ENCODE data around the gene SWT1. TPM values are rescaled to one million over a fixed set of nuclear protein-coding genes. Genes with fewer than 3 reads are reported as not detected.

The SWT1 gene
- total RNA-seq, 3 donors from 2014 or later: 5.4 to 7.7 (median 5.7) TPM

DNA sequence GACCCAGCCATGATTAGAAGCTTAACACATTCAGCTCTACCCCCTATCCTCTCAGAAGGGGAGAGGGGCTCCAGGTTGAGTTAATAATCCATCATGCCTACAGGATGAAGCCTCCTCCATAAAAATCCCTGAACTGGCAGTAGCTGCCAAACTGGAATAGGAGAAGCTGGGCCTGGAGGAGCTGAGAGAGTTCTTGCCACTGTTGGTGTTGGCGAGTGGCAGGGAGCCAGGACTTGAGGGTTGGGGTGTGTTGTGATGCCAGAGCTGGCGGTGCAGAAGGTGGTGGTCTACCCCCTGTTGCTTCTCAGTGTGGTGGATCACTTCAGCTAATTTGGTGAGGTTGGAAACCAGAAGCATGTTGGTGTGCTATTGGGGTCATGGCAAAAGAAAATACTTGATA is 123.6 kb downstream of the SWT1 start:
- H3K4me3 ChIP-seq: no peak overlapping the region
- no peak for ATAC-seq
- DNase-seq: no peak
- TF ChIP-seq CTCF (IDR thresholded peaks at IDR 0.05): no peak
- H3K36me3 ChIP-seq (ENCODE audit: low read depth): no peaks in the 10 kb centered on the region
- H3K9me3 ChIP-seq: no peaks in the 10 kb centered on the region
- no peaks in the 10 kb centered on the region for H3K4me1 ChIP-seq (ENCODE audit: low read depth)
- intact Hi-C loops (cut with DNase I, micrococcal nuclease): no loop called here

- intact Hi-C loops (cut with DNase I, micrococcal nuclease): no loop called here
- Histone ChIP-seq H3K4me3 (no peak overlapping the region), H3K4me1 (ENCODE audit: low read depth) (no peaks in the 10 kb centered on the region), H3K36me3 (ENCODE audit: low read depth) (no peaks in the 10 kb centered on the region), H3K9me3 (no peaks in the 10 kb centered on the region)
- no peak for TF ChIP-seq CTCF (IDR thresholded peaks at IDR 0.05)
- ATAC-seq (peak; percentile 75), DNase-seq (no peak)
Observed at GRCh38 chr1:185281245-185281644, 124.3 kb downstream of the SWT1 start.

DNA sequence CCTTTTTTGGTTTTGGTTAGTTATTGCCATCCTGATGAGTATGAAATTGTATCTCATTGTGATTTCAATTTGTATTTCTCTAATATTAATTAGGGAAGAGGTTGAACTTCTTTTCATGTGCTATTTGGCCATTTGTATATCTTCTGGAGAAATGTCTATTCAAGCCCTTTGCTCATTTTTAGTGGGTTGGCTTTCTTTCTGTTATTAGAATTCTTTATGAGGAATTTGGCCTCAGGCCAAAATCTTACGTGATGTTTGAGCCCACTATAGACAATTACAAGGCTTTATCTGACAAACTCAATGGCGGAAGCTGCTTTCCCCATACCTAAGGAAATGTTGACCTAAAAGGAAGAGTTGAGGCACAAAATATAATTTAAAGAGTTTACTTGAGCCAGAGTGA is 127.1 kb downstream of the SWT1 start:
- Histone ChIP-seq H3K4me1 (ENCODE audit: low read depth) (no peaks in the 10 kb centered on the region), H3K9me3 (no peaks in the 10 kb centered on the region), H3K4me3 (no peak overlapping the region), H3K36me3 (ENCODE audit: low read depth) (no peaks in the 10 kb centered on the region)
- no peak for TF ChIP-seq CTCF (IDR thresholded peaks at IDR 0.05)
- ATAC-seq: no peak
- intact Hi-C loops (cut with DNase I, micrococcal nuclease): no loop called here
- DNase-seq: no peak

DNA sequence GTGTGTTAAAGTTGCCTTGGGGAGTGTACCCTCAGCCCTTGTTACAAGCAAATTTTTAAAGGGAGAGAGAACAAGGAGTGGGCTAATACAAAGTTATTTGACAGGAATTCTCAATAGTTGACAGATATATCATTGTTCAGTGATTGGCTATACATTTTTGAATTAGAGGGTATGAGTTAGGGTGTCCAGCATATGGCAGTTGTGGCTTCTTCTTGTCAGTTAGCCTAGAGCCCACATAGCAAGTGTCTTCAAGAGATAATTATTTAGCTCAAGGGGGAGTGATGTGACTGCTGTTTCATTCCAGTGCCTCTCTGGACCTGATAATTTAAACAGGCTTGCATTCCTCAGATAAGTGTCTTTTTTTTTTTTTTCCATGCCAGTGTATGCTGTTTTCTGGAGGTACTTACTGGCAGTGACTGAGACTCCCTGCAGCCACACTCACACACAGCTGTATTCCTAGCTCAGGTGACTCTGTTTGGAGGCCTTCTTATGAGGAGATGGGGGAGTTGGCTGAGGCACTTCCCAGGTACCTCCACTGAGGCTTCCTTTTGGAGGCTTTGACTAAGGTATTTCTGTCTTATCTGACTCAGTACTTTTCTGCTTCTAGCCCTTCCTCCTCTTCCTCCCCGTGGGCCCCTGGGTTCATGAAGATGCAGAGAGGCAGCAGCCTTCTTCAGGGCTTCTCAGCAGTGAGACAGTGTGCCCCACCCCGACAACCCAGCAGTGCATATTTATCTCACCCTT is 127.7 kb downstream of the SWT1 start:
- intact Hi-C loops (cut with DNase I, micrococcal nuclease): no loop called here
- H3K4me3 ChIP-seq: no peak overlapping the region
- ATAC-seq: peak; percentile 11
- DNase-seq: no peak
- H3K4me1 ChIP-seq (ENCODE audit: low read depth): no peaks in the 10 kb centered on the region
- no peaks in the 10 kb centered on the region for H3K36me3 ChIP-seq (ENCODE audit: low read depth)
- no peak for TF ChIP-seq CTCF (IDR thresholded peaks at IDR 0.05)
- no peaks in the 10 kb centered on the region for H3K9me3 ChIP-seq

DNA sequence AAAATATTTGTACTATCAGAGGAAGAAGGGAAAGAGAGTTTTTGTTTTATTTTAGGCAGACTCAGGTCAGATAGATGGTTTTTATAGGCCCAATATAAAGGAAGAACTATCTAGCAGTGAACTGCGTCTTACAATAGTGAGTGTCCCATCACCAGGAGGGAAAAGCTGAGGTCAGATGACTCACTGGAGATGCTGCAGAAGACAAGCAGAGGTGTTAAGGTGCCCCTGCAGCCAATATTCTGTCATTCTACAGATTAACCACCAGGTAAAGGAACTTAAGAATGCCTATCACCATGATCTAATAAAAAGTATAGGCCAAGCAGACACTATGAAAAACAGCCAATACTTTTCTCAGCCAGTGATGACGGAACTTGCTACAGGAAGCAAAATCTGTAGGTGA is 130.5 kb downstream of the SWT1 start:
- no peak for TF ChIP-seq CTCF (IDR thresholded peaks at IDR 0.05)
- ATAC-seq: no peak
- peaks cover 8% of the 10 kb centered on the region for H3K4me1 ChIP-seq (ENCODE audit: low read depth)

More for the DNA sequence above, 130.5 kb downstream of the SWT1 start:
- Histone ChIP-seq H3K4me3 (no peak overlapping the region), H3K36me3 (ENCODE audit: low read depth) (no peaks in the 10 kb centered on the region), H3K9me3 (no peaks in the 10 kb centered on the region)
- intact Hi-C loops (cut with DNase I, micrococcal nuclease): no loop called here
- DNase-seq: no peak
